Prostate gland (tissue), 2 donors: Measurements from ENCODE around the gene DYNLT2B. TPM values are rescaled to one million over a fixed set of nuclear protein-coding genes. Genes with fewer than 3 reads are reported as not detected.
"Not testable (repeated sequence)": the region's sequence is repeated elsewhere in the genome, so short reads cannot be mapped to it uniquely, and the experiment has no call there.

Experiments
- DNase-seq: peaks from one replicate; pipeline ENCODE4 v3.0.0-alpha.2; 2019; ENCODE audit warnings: low spot score
- H3K27ac ChIP-seq, 2 donors: fragments of 200-600 bp; sonication (generic); 2 replicates each; pipeline ENCODE4 v1.5.1; 2017 to 2019
- H3K27me3 ChIP-seq: fragments of 200-600 bp; sonication (generic); replicated peaks from 2 replicates; pipeline ENCODE4 v1.5.1; 2019; ENCODE audit not compliant: insufficient read depth
- H3K36me3 ChIP-seq, 2 donors: fragments of 200-600 bp; sonication (generic); 1 replicate in 1 of 2; 2 replicates in 1 of 2; pipeline versions ENCODE4 v1.5.1 to v1.8.1; 2017 to 2019
- H3K4me1 ChIP-seq: fragments of 200-600 bp; sonication (generic); replicated peaks from 2 replicates; pipeline ENCODE4 v1.5.1; 2019
- H3K4me3 ChIP-seq, 2 donors: fragments of 200-600 bp; sonication (generic); 2 replicates each; pipeline ENCODE4 v1.5.1; 2017 to 2019
- H3K9me3 ChIP-seq: fragments of 200-600 bp; sonication (generic); 2 replicates; pipeline ENCODE4 v1.5.1; 2017
- CTCF ChIP-seq, 4 experiments: fragments of 200-600 bp in 2 of 4; fragments of 450-650 bp in 2 of 4; sonication (generic) in 2 of 4; IDR thresholded peaks; 1 replicate in 3 of 4; 2 replicates in 1 of 4; pipeline ENCODE4 v1.5.1; 2016 to 2019; ENCODE audit warnings: antibody characterized with exemption in 4 of 4, mild to moderate bottlenecking in 2 of 4, moderate library complexity in 2 of 4
- POLR2A ChIP-seq: fragments of 450-650 bp; IDR thresholded peaks from one replicate; pipeline ENCODE4 v1.6.1; 2016; ENCODE audit warnings: antibody characterized with exemption, mild to moderate bottlenecking
- POLR2AphosphoS5 ChIP-seq: sonication (generic); formaldehyde crosslinking; IDR thresholded peaks from one replicate; pipeline ENCODE4 v1.6.1; 2017; ENCODE audit warnings: antibody characterized with exemption
- WGBS: methylation state at CpG from one replicate; pipeline ENCODE4 v1.1.5; 2018; 5-methylcytosine and 5-hydroxymethylcytosine counted together
- intact Hi-C: fragments of 100-400 bp; cut with DNase I; formaldehyde crosslinking; loops from one replicate; pipeline ENCODE4 v1.14.2; 2022
- total RNA-seq, 2 donors: library from RNA; depleted of rRNA; stranded (reverse); fragments of >200 nt; gene quantifications; one replicate each; pipeline ENCODE4 v1.1.0, GENCODE V29; 2016

Gene DYNLT2B
- total RNA-seq, 2 donors from 2014 or later = 6.5 to 15.3 TPM

GRCh38 chr3:196348698-196349097, 30.7 kb upstream of the DYNLT2B start:
- Histone ChIP-seq H3K27ac (no peak overlapping the region), H3K36me3 (no peaks in the 10 kb centered on the region), H3K4me3 (no peak overlapping the region), H3K9me3 (no peaks in the 10 kb centered on the region), H3K27me3 (no peaks in the 10 kb centered on the region), H3K4me1 (no peaks in the 10 kb centered on the region)
- DNase-seq = no peak
- no peak for TF ChIP-seq POLR2A
- TF ChIP-seq CTCF (IDR thresholded peaks at IDR 0.05) = no peak
- no peak for TF ChIP-seq POLR2AphosphoS5
- intact Hi-C loops = no loop called here
- WGBS = 81% methylated on average over 3 of the region's 3 CpGs

GRCh38 chr3:196344663-196345062, 26.6 kb upstream of the DYNLT2B start:
- intact Hi-C loops = no loop called here
- 68% methylated on average over 4 of the region's 4 CpGs for WGBS
- TF ChIP-seq POLR2A (no peak), CTCF (IDR thresholded peaks at IDR 0.05) (no peak), POLR2AphosphoS5 (no peak)
- Histone ChIP-seq H3K4me3 (no peak overlapping the region), H3K27me3 (no peaks in the 10 kb centered on the region), H3K4me1 (no peaks in the 10 kb centered on the region), H3K36me3 (no peaks in the 10 kb centered on the region), H3K9me3 (no peaks in the 10 kb centered on the region), H3K27ac (no peak overlapping the region)
- no peak for DNase-seq

GRCh38 chr3:196343917-196344316, 25.9 kb upstream of the DYNLT2B start:
- H3K4me1 ChIP-seq, DNase-seq, H3K27ac ChIP-seq, H3K9me3 ChIP-seq, H3K36me3 ChIP-seq, H3K4me3 ChIP-seq, intact Hi-C loops, H3K27me3 ChIP-seq: not testable (repeated sequence)
- WGBS = 96% methylated on average over 14 of the region's 14 CpGs

- no peaks in the 10 kb centered on the region for H3K36me3 ChIP-seq
- TF ChIP-seq POLR2AphosphoS5 (no peak), CTCF (IDR thresholded peaks at IDR 0.05) (no peak), POLR2A (no peak)
- H3K4me3 ChIP-seq = no peak overlapping the region
- DNase-seq = no peak
- intact Hi-C loops = no loop called here
- no peak overlapping the region for H3K27ac ChIP-seq
- H3K27me3 ChIP-seq = no peaks in the 10 kb centered on the region
- WGBS = 83% methylated on average over 7 of the region's 7 CpGs
- H3K4me1 ChIP-seq = no peaks in the 10 kb centered on the region
- H3K9me3 ChIP-seq = no peaks in the 10 kb centered on the region
These were observed 23.1 kb upstream of the DYNLT2B start for GRCh38 chr3:196341137-196341536.

- no peak for DNase-seq
- no peaks in the 10 kb centered on the region for H3K27me3 ChIP-seq
- no peaks in the 10 kb centered on the region for H3K36me3 ChIP-seq
- intact Hi-C loops = no loop called here
- H3K4me3 ChIP-seq = no peak overlapping the region
- no peak for TF ChIP-seq POLR2A
- TF ChIP-seq POLR2AphosphoS5 = no peak
- no peak for TF ChIP-seq CTCF (IDR thresholded peaks at IDR 0.05)
- no peak overlapping the region for H3K27ac ChIP-seq
- 70% methylated on average over 2 of the region's 2 CpGs for WGBS
- H3K9me3 ChIP-seq = no peaks in the 10 kb centered on the region
- H3K4me1 ChIP-seq = no peaks in the 10 kb centered on the region
These were observed 22.4 kb upstream of the DYNLT2B start for GRCh38 chr3:196340466-196340865.
